Activated CD4-positive, alpha-beta T cell treated with anti-CD3 and anti-CD28 coated beads, Interleukin-2, amount 10 ng/mL, durations not matched to agents 7 days and 5 days (primary cell): ENCODE results near the gene DNMBP. TPM values are rescaled to one million over a fixed set of nuclear protein-coding genes. Genes with fewer than 3 reads are reported as not detected.

Experiments used
- CTCF ChIA-PET: fragments of 350-600 bp; sonication (Branson Sonifier 250); formaldehyde crosslinking; loops from one replicate; lab custom pipeline; 2021; ENCODE audit warnings: antibody characterized with exemption; lab: Charles Lee
- POLR2A ChIA-PET: fragments of 350-600 bp; sonication (Branson Sonifier 250); formaldehyde crosslinking; loops from one replicate; lab custom pipeline; 2021; ENCODE audit warnings: antibody characterized with exemption; lab: Charles Lee
- DNase-seq: peaks from one replicate; pipeline ENCODE4 v3.0.0-alpha.2; 2020
- H3K27ac Mint-ChIP-seq: one replicate; pipeline ENCODE4 v1.8.0; 2021; ENCODE audit warnings: mild to moderate bottlenecking, moderate library complexity, mixed read lengths
- H3K27me3 Mint-ChIP-seq: one replicate; pipeline ENCODE4 v1.8.0; 2021; ENCODE audit warnings: mixed read lengths
- H3K36me3 Mint-ChIP-seq: one replicate; pipeline ENCODE4 v1.8.0; 2021; ENCODE audit warnings: low read depth, mixed read lengths
- H3K4me1 Mint-ChIP-seq: one replicate; pipeline ENCODE4 v1.8.0; 2021; ENCODE audit warnings: mixed read lengths
- H3K4me3 Mint-ChIP-seq: one replicate; pipeline ENCODE4 v1.8.0; 2021; ENCODE audit warnings: mild to moderate bottlenecking, moderate library complexity, mixed read lengths
- H3K9me3 Mint-ChIP-seq: one replicate; pipeline ENCODE4 v1.8.0; 2021; ENCODE audit warnings: mixed read lengths
- total RNA-seq, 2 experiments: library from RNA; stranded (reverse); gene quantifications; one replicate each; pipeline ENCODE4 v1.2.3, GENCODE V29; 2021

Gene DNMBP
- total RNA-seq, 2 experiments from 2014 or later = 2.9 to 3.2 TPM

- H3K36me3 Mint-ChIP-seq = no peaks in the 10 kb centered on the region
- no peak for DNase-seq
Observed at GRCh38 chr10:99836711-99837110, 173.0 kb downstream of the DNMBP start.

GRCh38 chr10:99835947-99836346 lies 173.8 kb downstream of the DNMBP start:
- POLR2A ChIA-PET = no interaction called here
- Mint-ChIP-seq H3K36me3 (no peaks in the 10 kb centered on the region), H3K27me3 (no peaks in the 10 kb centered on the region), H3K4me1 (no peaks in the 10 kb centered on the region), H3K4me3 (no peak overlapping the region), H3K27ac (no peak overlapping the region), H3K9me3 (no peaks in the 10 kb centered on the region)
- no peak for DNase-seq
- CTCF ChIA-PET = interaction anchor here (1.1 to 1.5 kb wide), 2 partner anchors 10 to 424 kb away, joined by 3 to 7 read pairs; no protein-coding TSS in a partner anchor

More at GRCh38 chr10:99836711-99837110, 173.0 kb downstream of the DNMBP start:
- ChIA-PET POLR2A (no interaction called here), CTCF (interaction anchor here (1.1 to 1.5 kb wide), 2 partner anchors 9 to 423 kb away, joined by 3 to 7 read pairs; no protein-coding TSS in a partner anchor)
- Mint-ChIP-seq H3K27ac (no peak overlapping the region), H3K4me1 (no peaks in the 10 kb centered on the region), H3K27me3 (no peaks in the 10 kb centered on the region), H3K9me3 (no peaks in the 10 kb centered on the region), H3K4me3 (no peak overlapping the region)

- CTCF ChIA-PET = interaction anchor here (0.7 to 0.9 kb wide), 2 partner anchors 11 to 19 kb away, joined by 3 to 4 read pairs; no protein-coding TSS in a partner anchor
Observed at GRCh38 chr10:99834410-99834809, 175.3 kb downstream of the DNMBP start.

GRCh38 chr10:99832439-99832838 lies 177.3 kb downstream of the DNMBP start:
- CTCF ChIA-PET = interaction anchor here (1.5 kb wide), 1 partner anchor 14 kb away, joined by 3 read pairs; no protein-coding TSS in a partner anchor
- Mint-ChIP-seq H3K9me3 (peaks cover 11% of the 10 kb centered on the region), H3K27me3 (peaks cover 2% of the 10 kb centered on the region), H3K27ac (no peak overlapping the region), H3K4me1 (peaks cover 12% of the 10 kb centered on the region), H3K36me3 (no peaks in the 10 kb centered on the region), H3K4me3 (no peak overlapping the region)
- no peak for DNase-seq
- POLR2A ChIA-PET = no interaction called here

More at GRCh38 chr10:99834410-99834809, 175.3 kb downstream of the DNMBP start:
- Mint-ChIP-seq H3K27ac (no peak overlapping the region), H3K4me1 (no peaks in the 10 kb centered on the region), H3K9me3 (no peaks in the 10 kb centered on the region), H3K4me3 (no peak overlapping the region), H3K36me3 (no peaks in the 10 kb centered on the region), H3K27me3 (peaks cover 2% of the 10 kb centered on the region)
- DNase-seq = no peak
- POLR2A ChIA-PET = no interaction called here

- Mint-ChIP-seq H3K27ac (no peak overlapping the region), H3K4me3 (no peak overlapping the region), H3K4me1 (peaks cover 12% of the 10 kb centered on the region), H3K36me3 (no peaks in the 10 kb centered on the region), H3K9me3 (peaks cover 11% of the 10 kb centered on the region), H3K27me3 (peaks cover 2% of the 10 kb centered on the region)
- CTCF ChIA-PET = interaction anchor here (0.5 to 1.2 kb wide), 2 partner anchors 17 to 93 kb away, joined by 3 to 4 read pairs; no protein-coding TSS in a partner anchor
- DNase-seq = peak; percentile 12
- POLR2A ChIA-PET = no interaction called here
Observed at GRCh38 chr10:99828464-99828863, 181.3 kb downstream of the DNMBP start.

GRCh38 chr10:99827936-99828335 lies 181.8 kb downstream of the DNMBP start:
- Mint-ChIP-seq H3K27ac (no peak overlapping the region), H3K4me1 (peaks cover 12% of the 10 kb centered on the region), H3K36me3 (no peaks in the 10 kb centered on the region), H3K9me3 (peaks cover 11% of the 10 kb centered on the region), H3K27me3 (peaks cover 2% of the 10 kb centered on the region), H3K4me3 (no peak overlapping the region)
- DNase-seq = no peak
- ChIA-PET CTCF (no interaction called here), POLR2A (no interaction called here)

Other genes starting within 250 kb of the DNMBP start
- gene ABCC2, start 227.3 kb downstream of the DNMBP start, total RNA-seq = 1 to 10 TPM; 1.0 to 1.3 TPM
- not detected for gene CPN1, start 71.9 kb upstream of the DNMBP start, total RNA-seq
- gene ERLIN1, start 176.1 kb upstream of the DNMBP start, total RNA-seq = 10 to 100 TPM; 14.1 to 18.7 TPM
- gene CHUK, start 219.6 kb upstream of the DNMBP start, total RNA-seq = 10 to 100 TPM; 24.1 to 24.6 TPM